WTC11 (cell line): ENCODE measurements around the gene PRKACG.

ENCODE experiments used
- CREB1 ChIP-seq: sonication (generic); formaldehyde crosslinking; IDR thresholded peaks from 2 replicates; pipeline ENCODE4 v1.8.0; 2023; ENCODE audit warnings: mild to moderate bottlenecking, missing genetic modification reagents
- CREM ChIP-seq: sonication (generic); formaldehyde crosslinking; IDR thresholded peaks from 2 replicates; pipeline ENCODE4 v1.8.1; 2022; ENCODE audit warnings: mild to moderate bottlenecking, missing genetic modification reagents, moderate library complexity
- CTCF ChIP-seq: fragments of 200-600 bp; IDR thresholded peaks from 2 replicates; pipeline ENCODE4 v1.8.0; 2022; ENCODE audit warnings: antibody characterized with exemption
- FOXJ3 ChIP-seq: sonication (generic); formaldehyde crosslinking; IDR thresholded peaks from 2 replicates; pipeline ENCODE4 v1.9.0; 2021; ENCODE audit warnings: missing genetic modification reagents, mild to moderate bottlenecking, borderline replicate concordance
- FOXK1 ChIP-seq: sonication (generic); formaldehyde crosslinking; IDR thresholded peaks from 2 replicates; pipeline ENCODE4 v1.8.0; 2022; ENCODE audit warnings: mild to moderate bottlenecking, moderate library complexity, missing genetic modification reagents
- FOXP1 ChIP-seq: sonication (generic); formaldehyde crosslinking; IDR thresholded peaks from 2 replicates; pipeline ENCODE4 v1.8.0; 2022; ENCODE audit warnings: missing genetic modification reagents, mild to moderate bottlenecking, moderate library complexity, borderline replicate concordance
- HMGA2 ChIP-seq: fragments of 250-450 bp; sonication (Bioruptor Pico); IDR thresholded peaks from 2 replicates; pipeline ENCODE4 v1.4.0; 2021; ENCODE audit warnings: mild to moderate bottlenecking, moderate library complexity
- NR1H2 ChIP-seq: sonication (generic); formaldehyde crosslinking; IDR thresholded peaks from 2 replicates; pipeline ENCODE4 v1.9.0; 2021; ENCODE audit warnings: mild to moderate bottlenecking, moderate library complexity, missing genetic modification reagents
- TEAD4 ChIP-seq: sonication (generic); formaldehyde crosslinking; IDR thresholded peaks from 2 replicates; pipeline ENCODE4 v1.8.0; 2022; ENCODE audit warnings: mild to moderate bottlenecking, missing genetic modification reagents
- USF1 ChIP-seq: sonication (generic); formaldehyde crosslinking; IDR thresholded peaks from 2 replicates; pipeline ENCODE4 v1.8.0; 2022; ENCODE audit warnings: mild to moderate bottlenecking, missing genetic modification reagents
- USF2 ChIP-seq: sonication (generic); formaldehyde crosslinking; IDR thresholded peaks from 2 replicates; pipeline ENCODE4 v1.8.1; 2023; ENCODE audit warnings: mild to moderate bottlenecking, missing genetic modification reagents, moderate library complexity
- ZNF121 ChIP-seq: sonication (generic); formaldehyde crosslinking; IDR thresholded peaks from 2 replicates; pipeline ENCODE4 v1.8.0; 2023; ENCODE audit warnings: missing genetic modification reagents

GRCh38 chr9:68967800-68968199 lies 46.1 kb downstream of the PRKACG start:
- TF ChIP-seq CTCF: no peak
- TF ChIP-seq USF2 (CRISPR knock-in tag): no peak
- TF ChIP-seq NR1H2 (CRISPR knock-in tag): no peak
- no peak for TF ChIP-seq TEAD4 (CRISPR knock-in tag)
- TF ChIP-seq HMGA2: no peak
- TF ChIP-seq CREM (CRISPR knock-in tag): no peak
- no peak for TF ChIP-seq FOXP1 (CRISPR knock-in tag)
- no peak for TF ChIP-seq ZNF121
- TF ChIP-seq FOXK1 (CRISPR knock-in tag): no peak
- TF ChIP-seq FOXJ3 (CRISPR knock-in tag): no peak
- no peak for TF ChIP-seq CREB1 (CRISPR knock-in tag)
- no peak for TF ChIP-seq USF1 (CRISPR knock-in tag)
